GM18499 (cell line): ENCODE measurements around the gene AKT1S1.

ENCODE experiments used
- ATAC-seq: cut with Tn5 transposase; IDR thresholded peaks from one replicate; pipeline ENCODE4 v1.9.1; 2021; ENCODE audit warnings: moderate number of reproducible peaks; ENCODE audit not compliant: insufficient read depth, unreplicated experiment

The AKT1S1 gene

GRCh38 chr19:49844138-49845095, 32.7 kb downstream of the AKT1S1 start:
- ATAC-seq: no peak

DNA sequence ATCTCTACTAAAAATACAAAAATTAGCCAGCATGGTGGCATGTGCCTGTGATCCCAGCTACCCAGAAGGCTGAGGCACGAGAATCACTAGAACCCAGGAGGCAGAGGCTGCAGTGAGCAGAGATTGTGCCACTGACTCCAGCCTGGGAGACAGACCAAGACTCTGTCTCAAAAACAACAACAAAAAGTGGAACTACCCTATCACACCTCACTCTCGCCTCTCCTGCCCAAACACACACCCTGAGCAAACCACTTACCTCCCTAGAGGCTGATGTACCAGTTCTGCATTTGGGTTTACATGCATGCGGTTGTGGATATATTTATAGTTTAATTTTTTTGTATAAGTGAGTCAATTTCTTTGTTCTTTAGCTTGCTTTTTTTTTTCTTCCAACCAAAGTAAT, 33.9 kb downstream of the AKT1S1 start:
- no peak for ATAC-seq

GRCh38 chr19:49840736-49841249, 36.4 kb downstream of the AKT1S1 start:
- no peak for ATAC-seq

- no peak for ATAC-seq
These were observed 36.8 kb downstream of the AKT1S1 start for GRCh38 chr19:49840321-49840720.

DNA sequence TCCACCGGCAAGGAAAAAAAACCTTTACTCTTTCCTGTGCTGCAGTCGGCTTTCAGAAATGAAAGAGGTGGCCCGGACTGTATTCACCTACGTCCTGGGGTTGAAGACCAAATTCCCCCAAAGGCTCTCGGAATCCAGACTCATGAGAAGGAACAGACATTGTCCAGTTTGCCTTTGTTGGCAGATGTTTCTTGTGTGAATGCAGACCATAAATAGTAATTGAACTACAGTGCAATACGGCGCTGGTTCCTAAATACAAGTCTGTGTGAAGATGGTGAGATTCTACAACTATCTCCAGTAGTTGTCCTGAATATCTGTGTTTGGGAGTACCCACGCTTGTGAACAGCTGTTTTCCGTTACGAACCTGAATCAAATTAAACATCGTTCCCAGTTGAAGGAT, 37.4 kb downstream of the AKT1S1 start:
- ATAC-seq: no peak

DNA sequence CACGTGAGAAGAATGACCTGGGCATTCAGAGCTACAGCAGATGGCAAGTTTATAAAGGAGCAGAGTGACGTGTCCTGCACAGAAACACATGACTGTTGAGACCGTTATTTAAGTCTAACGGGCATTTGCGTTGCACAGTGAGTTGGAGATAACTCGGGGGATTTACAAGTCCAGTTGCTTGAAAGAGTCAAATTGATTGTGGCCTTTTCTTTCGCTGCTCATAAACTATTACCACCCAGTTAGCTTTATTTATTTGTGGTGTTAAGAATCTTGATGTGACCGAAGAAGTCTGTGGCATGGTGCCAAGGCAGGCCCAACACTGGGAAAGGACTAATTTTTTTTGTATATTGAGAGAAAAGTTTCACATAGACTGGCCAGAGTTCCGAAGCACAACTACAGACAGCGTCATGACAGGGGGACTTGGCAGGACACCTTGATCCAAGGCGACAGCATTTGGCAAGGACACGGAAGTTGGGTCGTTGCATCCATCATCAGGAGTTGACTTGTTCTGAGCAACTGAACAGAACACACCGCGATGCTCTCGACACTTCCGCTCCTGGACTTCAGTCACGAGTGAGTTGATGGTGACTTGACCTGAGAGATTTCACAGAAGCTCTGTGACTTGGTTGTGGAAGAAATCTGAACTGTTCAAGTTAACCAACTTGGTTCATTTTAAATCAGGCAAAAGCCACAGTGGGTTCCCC, 38.1 kb downstream of the AKT1S1 start:
- ATAC-seq: no peak

GRCh38 chr19:49837425-49837824, 39.7 kb downstream of the AKT1S1 start:
- no peak for ATAC-seq

- no peak for ATAC-seq
These were observed 40.2 kb downstream of the AKT1S1 start for GRCh38 chr19:49837009-49837310.

GRCh38 chr19:49836176-49837008, 40.8 kb downstream of the AKT1S1 start:
- no peak for ATAC-seq

DNA sequence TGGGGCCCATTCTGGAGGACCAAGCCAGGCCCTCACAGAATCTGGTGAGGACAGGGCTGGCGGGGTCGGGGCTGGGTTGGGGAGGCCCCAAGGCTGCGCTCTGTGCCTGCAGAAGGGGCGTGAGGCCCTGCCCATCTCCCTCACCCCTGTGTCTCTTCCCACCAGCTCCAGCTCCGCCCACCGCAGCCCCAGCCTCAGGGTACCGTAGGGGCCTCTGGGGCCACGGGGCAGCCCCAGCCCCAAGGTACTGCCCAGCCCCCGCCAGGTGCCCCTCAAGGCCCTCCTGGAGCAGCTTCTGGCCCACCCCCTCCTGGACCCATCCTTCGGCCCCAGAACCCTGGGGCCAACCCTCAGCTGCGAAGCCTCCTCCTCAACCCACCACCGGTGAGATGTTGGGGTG, 41.6 kb downstream of the AKT1S1 start:
- ATAC-seq: no peak

DNA sequence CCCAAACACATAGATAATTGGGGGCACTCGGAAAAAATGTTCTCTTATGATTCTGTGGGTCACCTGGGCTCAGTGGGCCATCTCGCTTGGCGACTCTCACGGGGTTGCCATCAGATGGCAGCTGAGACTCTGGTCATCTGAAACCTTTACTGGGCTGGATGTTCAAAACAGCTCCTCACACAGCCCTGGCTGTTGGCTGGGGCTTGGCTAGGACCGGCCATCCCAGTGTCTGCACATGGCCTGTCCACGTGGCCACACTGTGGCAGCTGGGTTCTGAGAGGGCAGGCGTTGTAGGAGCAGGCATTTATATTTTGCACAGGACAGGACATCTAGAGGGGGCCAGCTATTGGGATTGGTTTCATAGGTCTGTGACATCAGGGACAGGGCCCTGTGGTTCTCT, 43.6 kb downstream of the AKT1S1 start:
- no peak for ATAC-seq

GRCh38 chr19:49832556-49832955, 44.6 kb downstream of the AKT1S1 start:
- no peak for ATAC-seq

DNA sequence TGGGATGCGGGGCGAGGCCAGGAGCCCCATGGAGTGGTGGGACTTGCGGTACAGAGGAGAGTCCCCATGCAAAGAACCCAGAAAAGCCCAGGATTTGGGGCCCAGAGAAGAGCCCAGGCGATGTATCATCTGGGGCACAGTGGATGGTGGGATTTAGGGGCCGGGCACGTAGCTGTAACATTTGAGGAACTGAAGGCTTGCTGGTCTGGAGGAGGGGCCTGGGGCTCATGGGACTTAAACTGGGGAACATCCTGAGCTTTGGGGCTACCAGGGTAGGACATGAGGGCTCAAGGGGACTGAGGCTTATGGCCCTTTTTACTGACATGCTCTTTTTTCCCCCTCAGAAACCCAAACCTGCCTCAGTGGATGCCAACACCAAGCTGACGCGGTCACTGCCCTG, 45.6 kb downstream of the AKT1S1 start:
- ATAC-seq: no peak

DNA sequence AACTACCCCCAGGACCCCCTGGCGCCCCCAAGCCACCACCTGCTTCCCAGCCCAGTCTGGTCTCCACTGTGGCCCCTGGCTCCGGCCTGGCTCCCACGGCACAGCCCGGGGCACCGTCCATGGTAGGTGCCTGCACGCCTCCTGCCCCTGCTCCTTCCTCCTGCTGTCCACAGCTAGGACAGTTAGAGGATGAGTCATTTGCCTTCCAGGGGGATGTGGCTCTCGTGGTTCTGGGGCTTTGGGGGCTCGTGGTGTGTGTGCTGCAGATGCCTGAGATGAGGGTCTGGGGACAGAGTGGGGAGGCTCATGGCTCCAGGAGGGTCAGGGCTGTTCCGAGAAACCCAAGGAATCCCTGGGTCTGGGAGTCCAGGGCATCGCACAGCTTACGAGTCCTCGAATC, 46.4 kb downstream of the AKT1S1 start:
- ATAC-seq: no peak

GRCh38 chr19:49829721-49830120, 47.4 kb downstream of the AKT1S1 start:
- no peak for ATAC-seq

GRCh38 chr19:49829200-49829599, 48.0 kb downstream of the AKT1S1 start:
- ATAC-seq: no peak

DNA sequence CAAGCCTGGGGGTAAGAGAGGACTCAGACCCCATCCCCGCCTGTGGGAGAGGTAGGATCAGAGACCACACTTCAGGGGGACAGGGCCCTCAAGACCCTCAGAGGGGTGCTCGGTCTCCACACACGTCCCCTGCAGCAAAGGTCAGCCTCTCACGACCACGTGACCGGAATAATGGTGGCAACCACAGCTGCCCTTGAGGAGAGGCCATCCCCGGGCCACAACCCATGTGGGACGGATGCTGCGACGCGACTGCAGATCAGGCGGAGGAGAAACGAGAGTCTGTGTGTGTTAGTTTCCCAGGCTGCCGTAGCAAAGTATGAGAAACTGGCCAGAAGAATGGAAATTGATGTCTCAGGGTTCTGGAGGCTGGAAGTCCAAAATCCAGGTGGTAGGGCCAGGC, 50.1 kb downstream of the AKT1S1 start:
- no peak for ATAC-seq

GRCh38 chr19:49824662-49825061, 52.5 kb downstream of the AKT1S1 start:
- no peak for ATAC-seq

DNA sequence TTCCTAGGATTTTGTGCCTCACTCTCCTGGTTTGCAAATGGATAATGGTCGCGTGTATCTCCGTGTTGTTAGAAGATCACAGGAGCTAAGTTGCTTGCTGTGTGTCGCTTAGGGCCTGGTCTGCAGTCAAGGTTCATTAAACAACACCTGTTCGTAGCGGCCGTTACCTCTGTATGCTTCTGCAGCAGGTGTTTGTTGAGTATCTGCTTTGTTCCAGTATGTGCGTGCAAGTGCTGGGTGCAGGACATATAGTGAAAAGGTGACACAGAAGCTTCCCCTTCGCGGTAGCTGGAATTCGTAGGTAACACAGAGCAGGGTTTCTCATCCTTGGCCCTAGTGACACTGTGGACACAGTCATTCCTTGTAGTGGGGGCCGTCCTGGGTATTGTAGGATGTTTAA, 53.7 kb downstream of the AKT1S1 start:
- ATAC-seq: no peak

GRCh38 chr19:49820125-49820524, 57.0 kb downstream of the AKT1S1 start:
- no peak for ATAC-seq
